Measurements from ENCODE around the gene PRKCA.

The PRKCA gene

GRCh38 chr17:66776999-66777688 lies 474.7 kb downstream of the PRKCA start:
- no peak for DNase-seq (ENCODE audit: low spot score)

- no peak for DNase-seq (ENCODE audit: low spot score)
Measured at GRCh38 chr17:66777689-66778225, 475.3 kb downstream of the PRKCA start.

GRCh38 chr17:66778531-66779236 lies 476.3 kb downstream of the PRKCA start:
- no peak for DNase-seq (ENCODE audit: low spot score)

- no peak for DNase-seq (ENCODE audit: low spot score)
Measured at GRCh38 chr17:66779237-66779606, 476.8 kb downstream of the PRKCA start.

GRCh38 chr17:66781135-66781534 lies 478.7 kb downstream of the PRKCA start:
- DNase-seq (ENCODE audit: low spot score): no peak

- DNase-seq (ENCODE audit: low spot score): no peak
Measured at GRCh38 chr17:66782851-66783250, 480.4 kb downstream of the PRKCA start.

GRCh38 chr17:66783656-66784381 lies 481.4 kb downstream of the PRKCA start:
- no peak for DNase-seq (ENCODE audit: low spot score)

GRCh38 chr17:66784621-66785364 lies 482.4 kb downstream of the PRKCA start:
- DNase-seq (ENCODE audit: low spot score): no peak

GRCh38 chr17:66786107-66786506 lies 483.7 kb downstream of the PRKCA start:
- DNase-seq (ENCODE audit: low spot score): no peak

- DNase-seq (ENCODE audit: low spot score): no peak
Measured at GRCh38 chr17:66787914-66788313, 485.5 kb downstream of the PRKCA start.

- no peak for DNase-seq (ENCODE audit: low spot score)
Measured at GRCh38 chr17:66789093-66789492, 486.7 kb downstream of the PRKCA start.

GRCh38 chr17:66789961-66790437 lies 487.6 kb downstream of the PRKCA start:
- no peak for DNase-seq (ENCODE audit: low spot score)

GRCh38 chr17:66790501-66791061 lies 488.2 kb downstream of the PRKCA start:
- no peak for DNase-seq (ENCODE audit: low spot score)

- no peak for DNase-seq (ENCODE audit: low spot score)
Measured at GRCh38 chr17:66791347-66791746, 488.9 kb downstream of the PRKCA start.

- no peak for DNase-seq (ENCODE audit: low spot score)
Measured at GRCh38 chr17:66793814-66794213, 491.4 kb downstream of the PRKCA start.

GRCh38 chr17:66795486-66795885 lies 493.1 kb downstream of the PRKCA start:
- DNase-seq (ENCODE audit: low spot score): no peak

- DNase-seq (ENCODE audit: low spot score): no peak
Measured at GRCh38 chr17:66799849-66800537, 497.6 kb downstream of the PRKCA start.

GRCh38 chr17:66803474-66803951 lies 501.1 kb downstream of the PRKCA start:
- DNase-seq (ENCODE audit: low spot score): no peak

GRCh38 chr17:66805567-66805966 lies 503.2 kb downstream of the PRKCA start:
- no peak for DNase-seq (ENCODE audit: low spot score)

GRCh38 chr17:66807182-66807581 lies 504.8 kb downstream of the PRKCA start:
- no peak for DNase-seq (ENCODE audit: low spot score)

GRCh38 chr17:66809408-66809807 lies 507.0 kb downstream of the PRKCA start:
- no peak for DNase-seq (ENCODE audit: low spot score)

Measured in hematopoietic multipotent progenitor cell treated with erythropoietin and hydrocortisone succinate and interleukin-3 and kit ligand, for 15 days (in vitro differentiated cells).